Coronary artery (tissue), 2 donors: ENCODE measurements around the gene AAR2.

Source experiments
- DNase-seq: peaks from one replicate; pipeline ENCODE4 v3.0.0-alpha.2; 2017; ENCODE audit warnings: low spot score
- H3K27ac ChIP-seq, 2 donors: fragments of 200-600 bp; sonication (generic); one replicate each; pipeline ENCODE4 v1.5.1; 2016 to 2019
- H3K4me3 ChIP-seq: fragments of 200-600 bp; sonication (generic); 2 replicates; pipeline ENCODE4 v1.5.1; 2016; ENCODE audit warnings: mild to moderate bottlenecking, moderate library complexity
- TF ChIP-seq, protein P1 (sequence below): fragments of 200-600 bp; sonication (generic); IDR thresholded peaks from one replicate; pipeline ENCODE4 v1.5.1; 2019; ENCODE audit warnings: antibody characterized with exemption

The AAR2 gene

DNA sequence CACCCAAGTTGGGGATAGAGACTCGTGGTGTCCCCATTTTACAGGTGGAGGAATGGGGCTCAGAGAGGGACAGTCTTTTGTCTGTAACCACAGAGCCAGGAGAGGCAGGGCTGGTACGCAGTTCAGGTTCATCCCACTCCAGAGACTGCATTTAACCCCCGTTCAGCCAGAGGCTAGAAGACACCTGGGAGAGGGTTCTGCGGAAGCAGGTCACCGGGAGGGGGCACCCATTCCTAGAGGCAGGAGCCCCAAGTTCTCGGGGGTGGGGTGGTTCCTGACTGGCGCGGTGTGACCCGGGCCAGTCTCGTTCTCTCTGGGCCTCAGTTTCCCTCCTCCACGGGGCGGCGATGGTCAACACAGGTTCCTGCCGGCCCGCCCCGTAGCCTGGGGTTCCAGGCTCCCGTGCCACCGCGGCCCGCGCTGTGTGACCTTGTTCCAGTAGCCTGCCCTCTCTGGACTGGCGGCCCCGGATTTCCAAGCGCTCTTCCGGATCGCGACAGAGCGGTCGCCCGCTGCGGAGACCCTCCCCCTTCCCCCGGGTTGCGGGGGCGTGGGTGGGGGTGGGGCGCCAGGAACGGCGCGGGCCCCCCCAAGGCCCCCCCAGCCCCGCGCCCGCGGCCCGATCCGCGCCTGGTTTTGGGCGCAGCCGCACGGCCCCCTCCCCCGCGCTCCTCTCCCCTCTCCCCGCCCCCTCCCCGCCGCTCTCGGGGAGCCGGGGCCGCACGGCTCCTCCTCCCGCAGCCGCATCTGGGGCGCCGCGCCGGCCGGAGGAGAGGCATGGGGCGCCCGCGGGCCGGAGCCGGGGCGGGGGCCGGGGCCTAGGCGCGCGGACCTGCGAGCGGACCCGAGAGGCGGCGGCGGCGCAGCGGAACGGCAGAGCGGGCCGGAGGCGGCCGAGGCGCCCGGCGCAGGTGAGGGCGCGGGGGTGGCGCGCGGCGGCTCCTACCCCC is 69.6 kb downstream of the AAR2 start, which contains the start of gene DLGAP4:
Gene DLGAP4 (plus strand): TSS at position 738 of the 950 bp plus-strand sequence. CDS start 125,379 bp downstream, outside the sequence.
- H3K4me3 ChIP-seq, result peak within 1 kb of the TSS; percentile 68

More for the DNA sequence above, 69.6 kb downstream of the AAR2 start, which contains the start of gene DLGAP4:
- no peak within 1 kb of the TSS for H3K27ac ChIP-seq
- DNase-seq, result peak; percentile 9
- TF ChIP-seq, protein P1, sequence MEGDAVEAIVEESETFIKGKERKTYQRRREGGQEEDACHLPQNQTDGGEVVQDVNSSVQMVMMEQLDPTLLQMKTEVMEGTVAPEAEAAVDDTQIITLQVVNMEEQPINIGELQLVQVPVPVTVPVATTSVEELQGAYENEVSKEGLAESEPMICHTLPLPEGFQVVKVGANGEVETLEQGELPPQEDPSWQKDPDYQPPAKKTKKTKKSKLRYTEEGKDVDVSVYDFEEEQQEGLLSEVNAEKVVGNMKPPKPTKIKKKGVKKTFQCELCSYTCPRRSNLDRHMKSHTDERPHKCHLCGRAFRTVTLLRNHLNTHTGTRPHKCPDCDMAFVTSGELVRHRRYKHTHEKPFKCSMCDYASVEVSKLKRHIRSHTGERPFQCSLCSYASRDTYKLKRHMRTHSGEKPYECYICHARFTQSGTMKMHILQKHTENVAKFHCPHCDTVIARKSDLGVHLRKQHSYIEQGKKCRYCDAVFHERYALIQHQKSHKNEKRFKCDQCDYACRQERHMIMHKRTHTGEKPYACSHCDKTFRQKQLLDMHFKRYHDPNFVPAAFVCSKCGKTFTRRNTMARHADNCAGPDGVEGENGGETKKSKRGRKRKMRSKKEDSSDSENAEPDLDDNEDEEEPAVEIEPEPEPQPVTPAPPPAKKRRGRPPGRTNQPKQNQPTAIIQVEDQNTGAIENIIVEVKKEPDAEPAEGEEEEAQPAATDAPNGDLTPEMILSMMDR, result no peak
